ENCODE results near the gene ARHGEF7. TPM values are rescaled to one million over a fixed set of nuclear protein-coding genes. Genes with fewer than 3 reads are reported as not detected.

Gene ARHGEF7
- total RNA-seq, 4 donors from 2014 or later = 11.5 to 57.2 (median 36.5) TPM

- H3K27me3 ChIP-seq = no peaks in the 10 kb centered on the region
- intact Hi-C loops (cut with DNase I) = no loop called here
- H3K9me3 ChIP-seq = no peaks in the 10 kb centered on the region
- 86 to 89% methylated on average over 4 to 5 of the region's 11 CpGs for WGBS, 2 donors
- no peak overlapping the region for H3K4me3 ChIP-seq
- H3K36me3 ChIP-seq = no peaks in the 10 kb centered on the region
- DNase-seq = no peak
- TF ChIP-seq, protein P1, sequence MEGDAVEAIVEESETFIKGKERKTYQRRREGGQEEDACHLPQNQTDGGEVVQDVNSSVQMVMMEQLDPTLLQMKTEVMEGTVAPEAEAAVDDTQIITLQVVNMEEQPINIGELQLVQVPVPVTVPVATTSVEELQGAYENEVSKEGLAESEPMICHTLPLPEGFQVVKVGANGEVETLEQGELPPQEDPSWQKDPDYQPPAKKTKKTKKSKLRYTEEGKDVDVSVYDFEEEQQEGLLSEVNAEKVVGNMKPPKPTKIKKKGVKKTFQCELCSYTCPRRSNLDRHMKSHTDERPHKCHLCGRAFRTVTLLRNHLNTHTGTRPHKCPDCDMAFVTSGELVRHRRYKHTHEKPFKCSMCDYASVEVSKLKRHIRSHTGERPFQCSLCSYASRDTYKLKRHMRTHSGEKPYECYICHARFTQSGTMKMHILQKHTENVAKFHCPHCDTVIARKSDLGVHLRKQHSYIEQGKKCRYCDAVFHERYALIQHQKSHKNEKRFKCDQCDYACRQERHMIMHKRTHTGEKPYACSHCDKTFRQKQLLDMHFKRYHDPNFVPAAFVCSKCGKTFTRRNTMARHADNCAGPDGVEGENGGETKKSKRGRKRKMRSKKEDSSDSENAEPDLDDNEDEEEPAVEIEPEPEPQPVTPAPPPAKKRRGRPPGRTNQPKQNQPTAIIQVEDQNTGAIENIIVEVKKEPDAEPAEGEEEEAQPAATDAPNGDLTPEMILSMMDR (IDR thresholded peaks at IDR 0.05) = no peak
- no peak for TF ChIP-seq POLR2A (IDR thresholded peaks at IDR 0.05)
- H3K27ac ChIP-seq = no peak overlapping the region
- H3K4me1 ChIP-seq = peaks cover 0 to 7% (median 0%) of the 10 kb centered on the region in 3 donors
Observed at GRCh38 chr13:111345682-111346081, 230.6 kb downstream of the ARHGEF7 start.

DNA sequence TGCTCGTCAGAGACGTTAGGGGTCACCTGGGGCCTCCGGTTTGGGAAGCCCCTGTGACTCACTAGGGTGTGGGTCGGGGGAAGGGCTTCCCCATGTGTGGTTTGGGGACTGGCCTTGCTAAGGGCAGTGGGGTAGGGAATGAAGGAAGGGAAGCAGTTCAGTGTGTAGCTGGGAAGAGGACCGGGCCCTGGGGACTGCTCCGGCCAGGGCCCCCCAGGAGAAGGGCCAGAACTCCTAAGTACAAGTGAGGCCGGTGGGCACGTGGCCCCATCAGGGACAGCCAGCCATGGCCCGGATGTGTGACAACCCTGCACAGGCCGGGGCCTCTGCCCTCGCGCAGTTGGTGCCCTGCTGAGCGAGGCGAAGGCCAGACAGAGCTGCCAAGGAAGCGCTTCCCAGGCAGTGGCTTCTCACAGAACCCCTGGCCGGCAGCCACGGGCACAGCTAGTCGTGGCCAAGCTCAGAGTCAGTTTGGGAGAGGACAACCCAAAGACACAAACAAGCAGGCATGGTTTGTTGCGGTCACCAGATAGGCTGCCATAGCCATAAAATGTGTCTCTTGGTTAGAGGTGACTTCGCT is 231.1 kb downstream of the ARHGEF7 start:
- Histone ChIP-seq H3K4me1 (peaks cover 0 to 7% (median 0%) of the 10 kb centered on the region in 3 donors), H3K9me3 (no peaks in the 10 kb centered on the region), H3K36me3 (no peaks in the 10 kb centered on the region), H3K4me3 (no peak overlapping the region), H3K27me3 (no peaks in the 10 kb centered on the region), H3K27ac (no peak overlapping the region)
- no peak for TF ChIP-seq POLR2A (IDR thresholded peaks at IDR 0.05)
- TF ChIP-seq, protein P1 (IDR thresholded peaks at IDR 0.05) = no peak
- 79 to 89% methylated on average over 6 to 13 of the region's 20 CpGs for WGBS, 2 donors
- intact Hi-C loops (cut with DNase I) = no loop called here
- DNase-seq = no peak

DNA sequence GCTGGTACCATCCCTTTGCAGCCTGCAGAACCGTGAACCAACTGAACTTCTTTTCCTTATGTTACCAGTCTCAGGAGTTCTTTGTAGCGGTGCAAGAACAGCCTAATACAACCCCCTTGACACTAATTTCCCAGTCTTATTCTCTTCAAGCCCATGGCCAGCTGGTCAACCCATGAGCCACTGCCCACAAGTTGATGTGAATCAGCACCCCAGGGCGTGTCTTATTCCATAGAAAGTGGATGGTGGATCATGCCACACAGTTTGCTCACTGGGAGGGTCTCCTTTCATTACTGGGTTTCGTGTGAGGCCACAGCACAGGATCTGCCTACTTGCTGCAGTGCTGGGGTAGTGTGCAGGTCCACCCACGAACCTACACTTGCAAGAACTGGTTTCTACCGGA is 232.3 kb downstream of the ARHGEF7 start:
- Histone ChIP-seq H3K9me3 (no peaks in the 10 kb centered on the region), H3K27me3 (no peaks in the 10 kb centered on the region), H3K4me3 (no peak overlapping the region), H3K4me1 (peaks cover 0 to 7% (median 0%) of the 10 kb centered on the region in 3 donors), H3K27ac (no peak overlapping the region), H3K36me3 (no peaks in the 10 kb centered on the region)
- intact Hi-C loops (cut with DNase I) = no loop called here
- TF ChIP-seq POLR2A (IDR thresholded peaks at IDR 0.05) = no peak
- TF ChIP-seq, protein P1 (IDR thresholded peaks at IDR 0.05) = no peak
- DNase-seq = no peak
- WGBS, 2 donors = 73 to 78% methylated on average over 4 to 5 of the region's 6 CpGs

GRCh38 chr13:111353508-111353907 is 238.4 kb downstream of the ARHGEF7 start:
- Histone ChIP-seq H3K36me3 (no peaks in the 10 kb centered on the region), H3K27ac (no peak overlapping the region), H3K27me3 (no peaks in the 10 kb centered on the region), H3K9me3 (no peaks in the 10 kb centered on the region), H3K4me1 (no peaks in the 10 kb centered on the region), H3K4me3 (no peak overlapping the region)
- intact Hi-C loops (cut with DNase I) = no loop called here
- 62 to 80% methylated on average over 1 to 2 of the region's 2 CpGs for whole genome bisulfite sequencing, 2 donors
- no peak for TF ChIP-seq POLR2A (IDR thresholded peaks at IDR 0.05)
- TF ChIP-seq, protein P1 (IDR thresholded peaks at IDR 0.05) = no peak
- DNase-seq = no peak

DNA sequence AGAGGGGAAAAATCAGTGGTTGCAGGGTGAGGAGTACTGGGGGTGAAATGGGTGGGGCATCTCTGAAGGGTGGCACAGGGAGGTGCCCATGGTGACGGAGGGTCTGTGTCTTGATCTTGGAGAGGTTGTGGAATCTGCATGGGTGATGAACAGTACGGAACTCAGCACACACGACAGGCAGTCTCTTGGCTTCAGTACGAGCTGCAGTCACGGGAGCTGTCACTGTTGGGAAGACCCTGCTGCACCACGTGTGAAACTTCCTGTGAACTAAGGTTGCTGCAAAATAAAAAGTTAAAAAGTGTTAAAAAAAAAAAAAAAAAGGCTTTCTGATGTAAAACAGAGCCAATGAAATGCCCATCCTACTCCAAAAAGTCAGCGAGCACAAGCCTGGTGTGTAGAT is 239.7 kb downstream of the ARHGEF7 start:
- no peak for TF ChIP-seq POLR2A (IDR thresholded peaks at IDR 0.05)
- TF ChIP-seq, protein P1 (IDR thresholded peaks at IDR 0.05) = no peak
- intact Hi-C loops (cut with DNase I) = no loop called here
- DNase-seq = no peak
- Histone ChIP-seq H3K4me3 (no peak overlapping the region), H3K36me3 (no peaks in the 10 kb centered on the region), H3K27me3 (peaks cover 0 to 8% (median 0%) of the 10 kb centered on the region in 4 donors), H3K9me3 (no peaks in the 10 kb centered on the region), H3K4me1 (no peaks in the 10 kb centered on the region), H3K27ac (no peak overlapping the region)
- WGBS, 2 donors = 48 to 66% methylated on average over 7 of the region's 7 CpGs

Other genes starting within 250 kb of the ARHGEF7 start
- gene ANKRD10, start 200.2 kb upstream of the ARHGEF7 start, total RNA-seq = 10 to 100 TPM; 19.3 to 62.9 (median 29.4) TPM
- gene TEX29, start 205.3 kb downstream of the ARHGEF7 start, total RNA-seq = not detected